GM12878 (cell line): Measurements from ENCODE around the gene CPVL. TPM values are rescaled to one million over a fixed set of nuclear protein-coding genes. Genes with fewer than 3 reads are reported as not detected.

Experiments
- ATAC-seq: fragments of 200-7000 bp; cut with Tn5 transposase; 3 replicates; pipeline ENCODE4 v1.9.1; 2020; ENCODE audit warnings: mild to moderate bottlenecking, moderate library complexity
- BruUV-seq: library from RNA; stranded (reverse); fragments of 400-500 nt; replicated peaks from 2 replicates; lab custom pipeline; 2021; lab: Mats Ljungman, UMichigan
- CTCF ChIA-PET: fragments of 300-600 bp; sonication (Branson Sonifier 250); formaldehyde crosslinking; extraction: SDS; loops from one replicate; lab custom pipeline; 2021; ENCODE audit warnings: inconsistent platforms; lab: Yijun Ruan, JAX
- POLR2A ChIA-PET: fragments of 350-600 bp; formaldehyde crosslinking; extraction: SDS; loops from one replicate; lab custom pipeline; 2021; ENCODE audit warnings: inconsistent platforms; lab: Charles Lee
- RAD21 ChIA-PET: fragments of 300-600 bp; sonication (Branson Sonifier 250); formaldehyde crosslinking; loops from one replicate; lab custom pipeline; 2023; ENCODE audit warnings: antibody characterized with exemption; ENCODE audit not compliant: unreplicated experiment; lab: Charles Lee
- SMC1A ChIA-PET: fragments of 300-600 bp; sonication (Branson Sonifier 250); formaldehyde crosslinking; loops from one replicate; lab custom pipeline; 2023; ENCODE audit not compliant: unreplicated experiment, uncharacterized antibody; lab: Charles Lee
- DNase-seq: peaks from one replicate; pipeline ENCODE4 v3.0.0-alpha.2; 2011; ENCODE audit warnings: low read depth, low spot score
- FAIRE-seq: peaks from 3 replicates; lab custom pipeline; 2011; peaks lifted over from hg19 to GRCh38; lab: Jason Lieb, UNC
- H2AFZ ChIP-seq: 2 replicates; pipeline ENCODE4 v1.6.0; 2011; ENCODE audit warnings: low read depth, low read length, control low read depth; ENCODE audit not compliant: control insufficient read depth
- H3K27ac ChIP-seq: 2 replicates; pipeline ENCODE4 v1.5.1; 2011; ENCODE audit warnings: control low read depth; ENCODE audit not compliant: control insufficient read depth, insufficient read depth
- H3K27me3 ChIP-seq, 2 experiments: replicated peaks in 1 of 2; 2 replicates each; pipeline versions ENCODE4 v1.6.0 to v1.6.1; 2011; ENCODE audit warnings: low read length in 1 of 2; ENCODE audit not compliant: control insufficient read depth in 2 of 2, insufficient read depth in 2 of 2
- H3K36me3 ChIP-seq, 2 experiments: 2 replicates each; pipeline ENCODE4 v1.5.1; 2011; ENCODE audit warnings: low read length in 1 of 2; ENCODE audit not compliant: control insufficient read depth in 2 of 2, insufficient read depth in 2 of 2
- H3K4me1 ChIP-seq: 2 replicates; pipeline ENCODE4 v1.6.1; 2011; ENCODE audit warnings: mild to moderate bottlenecking, low read length, moderate library complexity, mixed read lengths; ENCODE audit not compliant: control insufficient read depth, insufficient read depth
- H3K4me2 ChIP-seq: 2 replicates; pipeline ENCODE4 v1.6.0; 2011; ENCODE audit warnings: control low read depth; ENCODE audit not compliant: control insufficient read depth, insufficient read depth
- H3K4me3 ChIP-seq: fragments of 200-600 bp; sonication (generic); 2 replicates; pipeline ENCODE4 v1.5.1; 2016
- H3K79me2 ChIP-seq: 2 replicates; pipeline ENCODE4 v1.6.0; 2011; ENCODE audit warnings: low read length; ENCODE audit not compliant: control insufficient read depth, insufficient read depth
- H3K9ac ChIP-seq: 2 replicates; pipeline ENCODE4 v1.8.0; 2011; ENCODE audit warnings: low read length, control low read depth, mixed read lengths; ENCODE audit not compliant: control insufficient read depth, insufficient read depth
- H3K9me3 ChIP-seq: replicated peaks from 3 replicates; pipeline ENCODE4 v1.5.1; 2011; ENCODE audit warnings: mild to moderate bottlenecking, low read length; ENCODE audit not compliant: control insufficient read depth, insufficient read depth
- H4K20me1 ChIP-seq: 2 replicates; pipeline ENCODE4 v1.6.0; 2011; ENCODE audit not compliant: control insufficient read depth, insufficient read depth
- CREM ChIP-seq: IDR thresholded peaks from 2 replicates; pipeline ENCODE4 v1.6.1; 2014; ENCODE audit warnings: antibody characterized with exemption, low read depth
- DPF2 ChIP-seq: fragments of 450-650 bp; IDR thresholded peaks from 2 replicates; pipeline ENCODE4 v1.6.1; 2017; ENCODE audit warnings: mild to moderate bottlenecking
- JUNB ChIP-seq: IDR thresholded peaks from 2 replicates; pipeline ENCODE4 v1.6.1; 2016; ENCODE audit warnings: antibody characterized with exemption, mild to moderate bottlenecking
- KLF5 ChIP-seq: fragments of 450-650 bp; IDR thresholded peaks from 2 replicates; pipeline ENCODE4 v1.6.1; 2014; ENCODE audit warnings: mild to moderate bottlenecking; ENCODE audit not compliant: partially characterized antibody
- MEF2A ChIP-seq: IDR thresholded peaks from 2 replicates; pipeline ENCODE4 v1.6.1; 2011; ENCODE audit warnings: low read depth, mild to moderate bottlenecking, low read length, moderate library complexity; ENCODE audit not compliant: insufficient read depth
- MYB ChIP-seq: fragments of 150-350 bp; IDR thresholded peaks from 2 replicates; pipeline ENCODE4 v1.6.1; 2014; ENCODE audit warnings: mild to moderate bottlenecking, low read depth, low read length, borderline replicate concordance
- NFYB ChIP-seq: IDR thresholded peaks from 2 replicates; pipeline ENCODE4 v1.6.1; 2011; ENCODE audit warnings: low read depth, mild to moderate bottlenecking, low read length, improper control_type of control experiment, moderate library complexity; ENCODE audit not compliant: insufficient read depth
- NR2F1 ChIP-seq: fragments of 450-650 bp; conservative IDR thresholded peaks from 2 replicates; pipeline ENCODE4 v1.6.1; 2017; ENCODE audit warnings: mild to moderate bottlenecking
- RAD21 ChIP-seq: IDR thresholded peaks from 2 replicates; pipeline ENCODE4 v1.6.1; 2011; ENCODE audit warnings: mild to moderate bottlenecking, low read depth, low read length, moderate library complexity; ENCODE audit not compliant: insufficient read depth
- RUNX3 ChIP-seq: IDR thresholded peaks from 2 replicates; pipeline ENCODE4 v1.6.1; 2012; ENCODE audit warnings: low read length, inconsistent platforms
- SMAD5 ChIP-seq: IDR thresholded peaks from 2 replicates; pipeline ENCODE4 v1.6.1; 2016; ENCODE audit warnings: antibody characterized with exemption, low read depth
- TARDBP ChIP-seq: IDR thresholded peaks from 2 replicates; pipeline ENCODE4 v1.6.1; 2016; ENCODE audit warnings: borderline replicate concordance
- TCF7 ChIP-seq: IDR thresholded peaks from 2 replicates; pipeline ENCODE4 v1.6.1; 2014; ENCODE audit warnings: antibody characterized with exemption, borderline replicate concordance
- ZNF384 ChIP-seq: IDR thresholded peaks from 2 replicates; pipeline ENCODE4 v1.6.1; 2012; ENCODE audit warnings: low read depth, mild to moderate bottlenecking, low read length, improper control_type of control experiment, borderline replicate concordance
- WGBS: methylation state at CpG from one replicate; pipeline ENCODE4 v1.1.6; 2016; ENCODE audit warnings: low lambda C conversion rate; ENCODE audit not compliant: insufficient replicate concordance, insufficient coverage; ENCODE audit errors: missing lambda C conversion rate; 5-methylcytosine and 5-hydroxymethylcytosine counted together
- in situ Hi-C: fragments of 300-500 bp; cut with MboI; formaldehyde crosslinking; loops from 9 replicates; pipeline ENCODE4 v1.14.3; 2018; ENCODE audit warnings: mixed read lengths
- intact Hi-C: fragments of 100-400 bp; cut with micrococcal nuclease; formaldehyde crosslinking; loops from one replicate; pipeline ENCODE4 v1.14.2; 2022; ENCODE audit not compliant: unreplicated experiment
- polyA plus RNA-seq, 11 experiments: library from polyadenylated mRNA; depleted of rRNA in 4 of 11; unstranded in 6 of 11; stranded (reverse) in 5 of 11; fragments of >200 nt; fragmentation: Nextera tagmentation in 4 of 11; fragmentation: Illumina TruSeq in 1 of 11; extraction: Ambion mirVana in 4 of 11; extraction: Trizol in 1 of 11; gene quantifications; 1 replicate in 1 of 11; 2 replicates in 10 of 11; pipeline versions ENCODE4 v1.2.1 to v1.2.3, GENCODE V29; 2011 to 2016; ENCODE audit warnings: inconsistent platforms in 2 of 11, missing spikeins in 2 of 11, low read depth in 1 of 11
- total RNA-seq, 4 experiments: library from RNA; depleted of rRNA in 3 of 4; stranded (reverse); fragments of >200 nt in 3 of 4; fragmentation: Illumina TruSeq in 1 of 4; extraction: Trizol in 1 of 4; gene quantifications; 2 replicates each; pipeline versions ENCODE4 v1.2.1 to v1.2.3, GENCODE V29; 2013 to 2021
- TF ChIP-seq, protein P1 (sequence below): IDR thresholded peaks from 2 replicates; pipeline ENCODE4 v1.6.1; 2012; ENCODE audit warnings: low read depth, low read length, improper control_type of control experiment
- TF ChIP-seq, protein P2 (sequence below): IDR thresholded peaks from 2 replicates; pipeline ENCODE4 v1.6.1; 2011; ENCODE audit warnings: borderline replicate concordance, low read depth, mild to moderate bottlenecking, moderate library complexity, low read length; ENCODE audit not compliant: insufficient read depth, poor library complexity, severe bottlenecking

CPVL gene
- total and polyA plus RNA-seq, 10 of the 15 experiments (the other 5 are each of a cell fraction or from before 2014, with no cell fraction given), result 0.59 TPM; not detected in 9

DNA sequence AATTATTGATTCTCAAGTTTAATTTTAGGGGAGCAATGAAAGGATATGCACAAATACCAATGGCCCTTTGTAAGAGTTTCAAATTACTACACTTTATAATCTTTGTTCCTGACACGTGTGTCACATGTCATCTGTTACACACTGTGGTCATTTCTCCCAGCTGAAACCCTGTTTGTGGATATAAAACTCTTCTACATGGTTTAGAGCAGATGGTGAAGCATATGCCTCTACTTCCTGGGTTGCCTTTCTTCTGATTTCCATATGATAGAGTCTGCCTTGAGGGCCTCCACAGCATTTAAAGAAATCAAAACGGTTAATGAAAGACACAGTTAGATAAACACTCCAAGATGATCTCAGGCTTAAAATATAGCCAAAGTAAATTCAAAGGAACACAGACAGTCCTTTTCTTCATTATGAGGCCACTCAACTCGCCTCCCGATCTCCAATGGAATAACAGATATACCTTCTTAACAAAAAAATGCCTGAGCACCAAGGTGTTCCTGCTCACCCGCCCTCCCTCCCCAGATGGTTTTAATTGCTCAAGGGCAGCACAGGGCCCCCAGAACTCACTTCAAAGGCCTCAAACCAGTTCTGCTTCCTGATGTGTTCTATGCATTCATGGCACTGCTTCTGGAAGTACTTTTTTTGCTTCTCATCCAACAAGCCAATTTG lies 75.0 kb downstream of the CPVL start:
- in situ Hi-C loops, result no loop called here
- SMC1A ChIA-PET, result no interaction called here
- Histone ChIP-seq H3K9me3 (no peaks in the 10 kb centered on the region), H3K79me2 (no peaks in the 10 kb centered on the region), H4K20me1 (no peaks in the 10 kb centered on the region), H3K4me2 (no peak overlapping the region), H3K27me3 (no peaks in the 10 kb centered on the region), H3K9ac (no peak overlapping the region), H3K27ac (no peak overlapping the region), H3K36me3 (no peaks in the 10 kb centered on the region), H2AFZ (no peak overlapping the region), H3K4me3 (no peak overlapping the region), H3K4me1 (no peaks in the 10 kb centered on the region)
- CTCF ChIA-PET, result no interaction called here
- RAD21 ChIA-PET, result no interaction called here
- POLR2A ChIA-PET, result no interaction called here
- FAIRE-seq (no peak), ATAC-seq (no peak), DNase-seq (no peak)
- WGBS, result 11% methylated on average over 5 of the region's 5 CpGs
- BruUV-seq, result no TSS peak
- TF ChIP-seq DPF2 (no peak), NFYB (no peak), TARDBP (no peak), CREM (no peak), MYB (no peak), RUNX3 (no peak), TCF7 (no peak), MEF2A (no peak), ZNF384 (no peak), KLF5 (no peak), JUNB (no peak), NR2F1 (no peak), RAD21 (no peak), SMAD5 (no peak)
- TF ChIP-seq, protein P1, sequence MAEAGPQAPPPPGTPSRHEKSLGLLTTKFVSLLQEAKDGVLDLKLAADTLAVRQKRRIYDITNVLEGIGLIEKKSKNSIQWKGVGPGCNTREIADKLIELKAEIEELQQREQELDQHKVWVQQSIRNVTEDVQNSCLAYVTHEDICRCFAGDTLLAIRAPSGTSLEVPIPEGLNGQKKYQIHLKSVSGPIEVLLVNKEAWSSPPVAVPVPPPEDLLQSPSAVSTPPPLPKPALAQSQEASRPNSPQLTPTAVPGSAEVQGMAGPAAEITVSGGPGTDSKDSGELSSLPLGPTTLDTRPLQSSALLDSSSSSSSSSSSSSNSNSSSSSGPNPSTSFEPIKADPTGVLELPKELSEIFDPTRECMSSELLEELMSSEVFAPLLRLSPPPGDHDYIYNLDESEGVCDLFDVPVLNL, result no peak
- TF ChIP-seq, protein P2, sequence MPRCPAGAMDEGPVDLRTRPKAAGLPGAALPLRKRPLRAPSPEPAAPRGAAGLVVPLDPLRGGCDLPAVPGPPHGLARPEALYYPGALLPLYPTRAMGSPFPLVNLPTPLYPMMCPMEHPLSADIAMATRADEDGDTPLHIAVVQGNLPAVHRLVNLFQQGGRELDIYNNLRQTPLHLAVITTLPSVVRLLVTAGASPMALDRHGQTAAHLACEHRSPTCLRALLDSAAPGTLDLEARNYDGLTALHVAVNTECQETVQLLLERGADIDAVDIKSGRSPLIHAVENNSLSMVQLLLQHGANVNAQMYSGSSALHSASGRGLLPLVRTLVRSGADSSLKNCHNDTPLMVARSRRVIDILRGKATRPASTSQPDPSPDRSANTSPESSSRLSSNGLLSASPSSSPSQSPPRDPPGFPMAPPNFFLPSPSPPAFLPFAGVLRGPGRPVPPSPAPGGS, result no peak
- intact Hi-C loops, result no loop called here
